ENCODE measurements around the gene LAT. TPM values are rescaled to one million over a fixed set of nuclear protein-coding genes. Genes with fewer than 3 reads are reported as not detected.

LAT gene
- total RNA-seq, 1 donor from 2014 or later: 3.5 TPM

Other genes with a start within 250 kb of the LAT start
- gene NPIPB9, start 233.3 kb upstream of the LAT start, total RNA-seq: 2.3 TPM
- gene ATXN2L, start 162.1 kb upstream of the LAT start, total RNA-seq: 50.1 TPM
- gene TUFM, start 138.7 kb upstream of the LAT start, total RNA-seq: 177 TPM
- 30.8 TPM for gene SH2B1, start 121.2 kb upstream of the LAT start, total RNA-seq
- gene ATP2A1, start 106.6 kb upstream of the LAT start, total RNA-seq: 1.4 TPM
- 6.8 TPM for gene RABEP2, start 59.8 kb upstream of the LAT start, total RNA-seq
- gene CD19, start 53.1 kb upstream of the LAT start, total RNA-seq: not detected
- gene NFATC2IP, start 34.1 kb upstream of the LAT start, total RNA-seq: 15.2 TPM
- 22.8 TPM for gene SPNS1, start 10.3 kb upstream of the LAT start, total RNA-seq

All from left lobe of liver (tissue), 1 donor.